HG02938 (cell line): ENCODE measurements around the gene KLHL21.
"Not testable (repeated sequence)": the region's sequence is repeated elsewhere in the genome, so short reads cannot be mapped to it uniquely, and the experiment has no call there.

ENCODE experiments used
- ATAC-seq: cut with Tn5 transposase; IDR thresholded peaks from one replicate; pipeline ENCODE4 v1.9.1; 2021; ENCODE audit warnings: mild to moderate bottlenecking, moderate library complexity; ENCODE audit not compliant: unreplicated experiment

KLHL21 gene, protein sequence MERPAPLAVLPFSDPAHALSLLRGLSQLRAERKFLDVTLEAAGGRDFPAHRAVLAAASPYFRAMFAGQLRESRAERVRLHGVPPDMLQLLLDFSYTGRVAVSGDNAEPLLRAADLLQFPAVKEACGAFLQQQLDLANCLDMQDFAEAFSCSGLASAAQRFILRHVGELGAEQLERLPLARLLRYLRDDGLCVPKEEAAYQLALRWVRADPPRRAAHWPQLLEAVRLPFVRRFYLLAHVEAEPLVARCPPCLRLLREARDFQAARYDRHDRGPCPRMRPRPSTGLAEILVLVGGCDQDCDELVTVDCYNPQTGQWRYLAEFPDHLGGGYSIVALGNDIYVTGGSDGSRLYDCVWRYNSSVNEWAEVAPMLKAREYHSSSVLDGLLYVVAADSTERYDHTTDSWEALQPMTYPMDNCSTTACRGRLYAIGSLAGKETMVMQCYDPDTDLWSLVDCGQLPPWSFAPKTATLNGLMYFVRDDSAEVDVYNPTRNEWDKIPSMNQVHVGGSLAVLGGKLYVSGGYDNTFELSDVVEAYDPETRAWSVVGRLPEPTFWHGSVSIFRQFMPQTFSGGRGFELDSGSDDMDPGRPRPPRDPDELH

DNA sequence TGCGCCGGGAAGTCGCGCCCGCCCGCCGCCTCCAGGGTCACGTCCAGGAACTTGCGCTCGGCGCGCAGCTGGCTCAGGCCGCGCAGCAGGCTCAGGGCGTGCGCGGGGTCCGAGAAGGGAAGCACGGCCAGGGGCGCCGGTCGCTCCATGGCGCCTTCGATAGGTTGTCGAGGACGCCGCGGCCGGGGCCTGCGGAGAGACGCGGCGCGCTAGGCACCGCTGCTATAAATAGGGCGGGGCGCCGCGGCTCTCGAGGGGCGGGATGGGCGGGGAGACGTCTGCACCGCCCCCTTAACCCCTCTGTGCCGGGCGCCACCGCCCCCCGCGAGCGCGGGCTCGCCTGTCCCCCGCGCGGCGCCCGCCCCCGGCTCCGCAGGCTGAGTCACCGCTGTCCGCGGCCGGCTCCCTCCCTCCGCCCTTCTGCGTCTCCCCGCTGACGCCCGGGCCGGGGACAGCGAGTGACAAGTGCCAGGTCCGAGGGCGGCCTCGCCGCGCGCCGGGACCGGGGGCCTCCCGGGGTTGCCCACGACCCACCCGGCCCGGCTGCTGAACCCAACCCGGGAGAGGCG is at the start of gene KLHL21:
KLHL21 (minus strand) TSS at position 201 of the 569 bp plus-strand sequence; CDS start at position 149, 52 bp downstream.
- peak; percentile 41 for ATAC-seq

- ATAC-seq = no peak
Measured at GRCh38 chr1:6651909-6652308, 49.2 kb upstream of the KLHL21 start.

DNA sequence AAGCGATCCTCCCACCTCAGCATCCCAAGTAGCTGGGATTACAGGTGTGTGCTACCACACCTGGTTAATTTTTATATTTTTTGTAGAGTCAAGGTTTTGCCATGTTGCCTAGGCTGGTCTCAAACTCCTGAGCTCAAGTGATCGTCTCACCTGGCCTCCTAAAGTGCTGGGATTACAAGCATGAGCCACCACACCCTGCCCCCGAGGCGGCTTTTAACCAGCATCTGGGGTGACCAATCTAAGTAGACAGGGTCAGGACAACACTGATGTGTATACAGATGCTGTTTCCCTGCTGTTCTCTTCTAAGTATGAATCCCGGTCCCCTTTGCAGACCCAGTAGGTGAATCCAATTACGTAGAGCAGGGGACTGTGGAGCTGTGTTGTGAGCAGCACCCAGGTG is 45.9 kb upstream of the KLHL21 start:
- no peak for ATAC-seq

GRCh38 chr1:6646499-6647148 is 44.0 kb upstream of the KLHL21 start:
- ATAC-seq = no peak

DNA sequence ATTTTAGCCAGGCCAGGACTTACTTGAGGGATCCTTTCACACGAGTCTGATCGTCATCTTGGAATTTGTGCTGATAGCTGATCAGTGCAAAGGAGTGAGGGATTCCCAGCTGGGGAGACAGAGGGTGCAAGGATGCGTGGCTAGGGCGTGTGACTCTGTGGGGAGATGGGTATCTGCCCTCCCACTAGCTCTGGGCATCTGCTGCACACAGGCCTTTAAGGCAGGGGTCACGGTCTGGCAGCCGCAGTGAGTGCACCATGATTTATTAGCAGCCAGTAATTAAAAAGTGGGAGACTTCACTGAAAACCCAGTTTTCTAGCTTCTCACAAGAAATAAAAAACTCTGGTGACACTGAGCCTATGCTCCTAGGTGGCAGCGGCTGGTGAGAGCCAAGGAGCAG is 42.3 kb upstream of the KLHL21 start:
- ATAC-seq = no peak

DNA sequence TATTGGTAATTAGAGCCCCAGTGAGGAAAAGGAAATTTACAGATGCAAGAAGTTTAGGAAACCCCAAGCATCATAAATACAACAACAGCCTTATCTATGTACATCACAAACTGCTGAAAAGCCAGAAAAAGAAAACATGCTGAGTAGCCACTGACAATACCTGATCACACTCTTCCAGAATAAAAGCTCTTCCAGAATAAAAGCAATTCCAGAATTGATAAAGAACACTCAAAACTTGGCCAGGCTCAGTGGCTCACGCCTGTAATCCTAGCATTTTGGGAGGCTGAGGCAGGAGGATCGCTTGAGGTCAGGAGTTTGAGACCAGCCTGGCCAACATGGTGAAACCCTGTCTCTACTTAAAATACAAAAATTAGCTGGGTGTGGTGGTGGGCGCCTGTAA is 38.2 kb upstream of the KLHL21 start:
- not testable (repeated sequence) for ATAC-seq

- no peak for ATAC-seq
Measured at GRCh38 chr1:6638226-6638625, 35.6 kb upstream of the KLHL21 start.

GRCh38 chr1:6637770-6638169 is 35.1 kb upstream of the KLHL21 start:
- no peak for ATAC-seq

- ATAC-seq = not testable (repeated sequence)
Measured at GRCh38 chr1:6636778-6637177, 34.1 kb upstream of the KLHL21 start.

DNA sequence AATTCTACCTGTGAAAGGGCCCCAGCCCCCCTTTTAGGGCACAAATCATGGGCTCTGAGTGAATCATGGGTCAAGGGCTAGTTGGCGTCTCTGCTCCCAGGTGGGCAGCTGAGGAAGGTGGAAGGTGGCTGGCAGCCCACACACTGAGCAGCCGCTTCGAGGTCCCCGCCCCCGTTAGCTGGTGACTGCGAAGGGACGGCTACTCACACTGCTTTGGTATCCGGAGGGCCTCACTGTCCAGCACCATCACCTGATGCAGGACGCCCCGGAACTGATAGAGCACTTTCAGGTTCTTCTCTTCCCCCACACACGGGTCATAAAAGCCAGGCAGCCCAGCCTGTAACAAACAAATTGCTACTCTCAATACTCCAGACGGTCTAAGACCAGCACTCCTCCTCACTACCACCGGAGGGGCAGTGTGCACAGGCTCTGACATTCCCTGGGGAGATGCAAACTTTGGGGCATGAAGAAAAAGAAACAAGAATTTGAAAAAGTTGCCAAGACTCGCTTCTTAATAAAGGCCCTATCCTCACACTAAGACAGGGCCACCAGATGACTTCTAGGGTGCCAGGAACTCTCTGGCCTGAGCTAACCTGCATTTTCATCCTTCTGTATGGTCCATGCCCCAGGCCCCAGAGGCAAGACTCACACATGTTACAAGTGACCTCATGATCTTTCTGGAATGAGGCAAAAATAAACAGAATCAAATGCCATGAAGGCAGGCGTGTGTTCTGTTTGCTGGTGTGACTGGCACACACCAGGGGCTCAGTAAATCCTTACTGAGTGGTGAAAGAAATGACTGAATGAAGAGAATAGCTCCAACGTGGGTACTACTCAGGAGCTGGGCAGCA is 33.5 kb upstream of the KLHL21 start:
- no peak for ATAC-seq

GRCh38 chr1:6635161-6635909 is 32.7 kb upstream of the KLHL21 start:
- ATAC-seq = no peak

GRCh38 chr1:6634371-6635052 is 31.8 kb upstream of the KLHL21 start:
- ATAC-seq = no peak

- no peak for ATAC-seq
Measured at GRCh38 chr1:6632588-6633514, 30.2 kb upstream of the KLHL21 start.

DNA sequence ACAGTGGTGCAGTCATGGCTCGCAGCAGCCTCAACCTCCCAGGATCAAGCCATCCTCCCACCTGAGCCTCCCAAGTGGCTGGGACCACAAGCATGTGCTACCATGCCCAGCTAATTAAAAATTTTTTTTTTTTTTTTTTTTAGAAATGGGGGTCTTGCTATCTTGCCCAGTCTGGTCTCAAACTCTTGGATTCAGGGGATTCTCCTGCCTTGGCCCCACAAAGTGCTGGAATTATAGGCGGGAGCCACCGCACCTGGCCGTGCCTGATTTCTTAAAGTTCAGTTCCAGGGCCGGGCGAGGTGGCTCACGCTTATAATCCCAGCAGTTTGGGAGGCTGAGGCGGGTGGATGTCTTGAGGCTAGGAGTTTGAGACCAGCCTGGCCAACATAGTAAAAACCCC is 28.4 kb upstream of the KLHL21 start:
- no peak for ATAC-seq

DNA sequence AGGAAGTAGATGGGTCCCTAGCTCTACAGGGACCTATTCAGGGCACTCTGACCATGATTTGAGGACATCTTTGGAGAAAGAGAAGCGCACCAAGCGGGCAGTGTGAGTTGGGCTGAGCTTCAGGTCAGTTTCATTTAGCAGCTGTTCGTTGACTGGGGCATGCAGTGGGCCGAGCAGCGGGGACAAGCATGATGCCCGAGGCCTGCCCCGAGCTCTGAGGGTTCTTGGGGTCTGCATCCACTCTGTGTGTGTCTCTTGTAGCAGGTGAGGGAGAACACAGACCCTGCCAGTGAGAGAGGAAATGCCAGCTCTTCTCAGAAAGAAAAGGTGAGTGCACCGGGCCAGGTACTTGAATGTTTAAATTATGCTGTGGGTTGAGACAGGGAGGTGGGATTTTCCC is 27.4 kb upstream of the KLHL21 start:
- no peak for ATAC-seq

GRCh38 chr1:6628971-6629479 is 26.4 kb upstream of the KLHL21 start:
- ATAC-seq = no peak

GRCh38 chr1:6627841-6628545 is 25.3 kb upstream of the KLHL21 start:
- no peak for ATAC-seq

GRCh38 chr1:6627031-6627430 is 24.4 kb upstream of the KLHL21 start:
- ATAC-seq = no peak
